ENCODE results near the gene SLC1A2.

Gene SLC1A2

GRCh38 chr11:35375332-35376117, 43.8 kb downstream of the SLC1A2 start:
- no peak for FAIRE-seq

- no peak for FAIRE-seq
Measured at GRCh38 chr11:35373284-35373933, 45.9 kb downstream of the SLC1A2 start.

GRCh38 chr11:35372565-35373283, 46.6 kb downstream of the SLC1A2 start:
- no peak for FAIRE-seq

- FAIRE-seq = no peak
Measured at GRCh38 chr11:35367491-35367890, 51.9 kb downstream of the SLC1A2 start.

- no peak for FAIRE-seq
Measured at GRCh38 chr11:35366798-35367197, 52.6 kb downstream of the SLC1A2 start.

GRCh38 chr11:35365961-35366360, 53.4 kb downstream of the SLC1A2 start:
- FAIRE-seq = no peak

- no peak for FAIRE-seq
Measured at GRCh38 chr11:35365395-35365794, 54.0 kb downstream of the SLC1A2 start.

- FAIRE-seq = no peak
Measured at GRCh38 chr11:35363854-35364780, 55.2 kb downstream of the SLC1A2 start.

GRCh38 chr11:35363246-35363801, 56.0 kb downstream of the SLC1A2 start:
- FAIRE-seq = no peak

- FAIRE-seq = no peak
Measured at GRCh38 chr11:35362521-35362980, 56.8 kb downstream of the SLC1A2 start.

GRCh38 chr11:35360055-35360530, 59.3 kb downstream of the SLC1A2 start:
- no peak for FAIRE-seq

GRCh38 chr11:35359321-35360054, 59.9 kb downstream of the SLC1A2 start:
- no peak for FAIRE-seq

- FAIRE-seq = no peak
Measured at GRCh38 chr11:35358391-35358790, 61.0 kb downstream of the SLC1A2 start.

- no peak for FAIRE-seq
Measured at GRCh38 chr11:35357923-35358322, 61.4 kb downstream of the SLC1A2 start.

GRCh38 chr11:35355102-35355749, 64.1 kb downstream of the SLC1A2 start:
- no peak for FAIRE-seq

- FAIRE-seq = no peak
Measured at GRCh38 chr11:35354644-35355043, 64.7 kb downstream of the SLC1A2 start.

- no peak for FAIRE-seq
Measured at GRCh38 chr11:35352077-35352888, 67.1 kb downstream of the SLC1A2 start.

GRCh38 chr11:35349897-35350296, 69.5 kb downstream of the SLC1A2 start:
- FAIRE-seq = no peak

- FAIRE-seq = no peak
Measured at GRCh38 chr11:35348898-35349687, 70.3 kb downstream of the SLC1A2 start.
